ENCODE data around the gene SH3TC1.

SH3TC1 gene

GRCh38 chr4:8285976-8286718 is 87.1 kb downstream of the SH3TC1 start:
- no peaks in the 10 kb centered on the region for H3K36me3 Mint-ChIP-seq
- H3K27ac Mint-ChIP-seq: no peak overlapping the region
- no peak overlapping the region for H3K4me3 Mint-ChIP-seq
- no peaks in the 10 kb centered on the region for H3K9me3 Mint-ChIP-seq
- ATAC-seq: no peak
- H3K4me1 Mint-ChIP-seq: peaks cover 10% of the 10 kb centered on the region
- H3K27me3 Mint-ChIP-seq: peaks cover 12% of the 10 kb centered on the region

GRCh38 chr4:8286719-8287342 is 87.7 kb downstream of the SH3TC1 start:
- Mint-ChIP-seq H3K4me3 (no peak overlapping the region), H3K36me3 (no peaks in the 10 kb centered on the region), H3K9me3 (no peaks in the 10 kb centered on the region), H3K27me3 (peaks cover 12% of the 10 kb centered on the region), H3K4me1 (peaks cover 14% of the 10 kb centered on the region), H3K27ac (no peak overlapping the region)
- no peak for ATAC-seq

GRCh38 chr4:8287343-8288280 is 88.5 kb downstream of the SH3TC1 start:
- no peak for ATAC-seq
- Mint-ChIP-seq H3K27ac (no peak overlapping the region), H3K4me1 (peaks cover 14% of the 10 kb centered on the region), H3K36me3 (no peaks in the 10 kb centered on the region), H3K9me3 (no peaks in the 10 kb centered on the region), H3K27me3 (peaks cover 12% of the 10 kb centered on the region), H3K4me3 (no peak overlapping the region)

- no peaks in the 10 kb centered on the region for H3K36me3 Mint-ChIP-seq
- H3K4me1 Mint-ChIP-seq: peaks cover 14% of the 10 kb centered on the region
- no peaks in the 10 kb centered on the region for H3K9me3 Mint-ChIP-seq
- ATAC-seq: no peak
- H3K27ac Mint-ChIP-seq: no peak overlapping the region
- H3K4me3 Mint-ChIP-seq: no peak overlapping the region
- H3K27me3 Mint-ChIP-seq: peaks cover 12% of the 10 kb centered on the region
Measured at GRCh38 chr4:8289151-8289750, 90.2 kb downstream of the SH3TC1 start.

GRCh38 chr4:8289956-8290700 is 91.0 kb downstream of the SH3TC1 start:
- Mint-ChIP-seq H3K36me3 (no peaks in the 10 kb centered on the region), H3K9me3 (peaks cover 6% of the 10 kb centered on the region), H3K4me1 (peaks cover 14% of the 10 kb centered on the region), H3K27ac (no peak overlapping the region), H3K4me3 (peak overlapping the region; percentile 34), H3K27me3 (peaks cover 12% of the 10 kb centered on the region)
- peak; percentile 27 for ATAC-seq

GRCh38 chr4:8290701-8290970 is 91.5 kb downstream of the SH3TC1 start:
- H3K4me1 Mint-ChIP-seq: peaks cover 14% of the 10 kb centered on the region
- peaks cover 12% of the 10 kb centered on the region for H3K27me3 Mint-ChIP-seq
- no peak overlapping the region for H3K27ac Mint-ChIP-seq
- H3K4me3 Mint-ChIP-seq: peak overlapping the region; percentile 34
- no peaks in the 10 kb centered on the region for H3K36me3 Mint-ChIP-seq
- ATAC-seq: peak; percentile 6
- peaks cover 7% of the 10 kb centered on the region for H3K9me3 Mint-ChIP-seq
